ENCODE measurements around the gene SPON2. TPM values are rescaled to one million over a fixed set of nuclear protein-coding genes. Genes with fewer than 3 reads are reported as not detected.

SPON2 gene
- polyA plus RNA-seq, 1 experiment, result 132 TPM

GRCh38 chr4:1195109-1195671 lies 22.8 kb upstream of the SPON2 start:
- POLR2A ChIA-PET, result no interaction called here
- no peak overlapping the region for H3K4me3 ChIP-seq (ENCODE audit: low read depth, low read length)
- H3K27ac ChIP-seq (ENCODE audit: low read depth, low read length), result peak overlapping the region; percentile 31
- peaks cover 13% of the 10 kb centered on the region; the same call in 1 of the 2 replicates for H3K9me3 ChIP-seq (ENCODE audit: control insufficient read depth, insufficient read depth, low read length)
- CTCF ChIA-PET, result no interaction called here
- TF ChIP-seq, protein P1, sequence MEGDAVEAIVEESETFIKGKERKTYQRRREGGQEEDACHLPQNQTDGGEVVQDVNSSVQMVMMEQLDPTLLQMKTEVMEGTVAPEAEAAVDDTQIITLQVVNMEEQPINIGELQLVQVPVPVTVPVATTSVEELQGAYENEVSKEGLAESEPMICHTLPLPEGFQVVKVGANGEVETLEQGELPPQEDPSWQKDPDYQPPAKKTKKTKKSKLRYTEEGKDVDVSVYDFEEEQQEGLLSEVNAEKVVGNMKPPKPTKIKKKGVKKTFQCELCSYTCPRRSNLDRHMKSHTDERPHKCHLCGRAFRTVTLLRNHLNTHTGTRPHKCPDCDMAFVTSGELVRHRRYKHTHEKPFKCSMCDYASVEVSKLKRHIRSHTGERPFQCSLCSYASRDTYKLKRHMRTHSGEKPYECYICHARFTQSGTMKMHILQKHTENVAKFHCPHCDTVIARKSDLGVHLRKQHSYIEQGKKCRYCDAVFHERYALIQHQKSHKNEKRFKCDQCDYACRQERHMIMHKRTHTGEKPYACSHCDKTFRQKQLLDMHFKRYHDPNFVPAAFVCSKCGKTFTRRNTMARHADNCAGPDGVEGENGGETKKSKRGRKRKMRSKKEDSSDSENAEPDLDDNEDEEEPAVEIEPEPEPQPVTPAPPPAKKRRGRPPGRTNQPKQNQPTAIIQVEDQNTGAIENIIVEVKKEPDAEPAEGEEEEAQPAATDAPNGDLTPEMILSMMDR (IDR thresholded peaks at IDR 0.05; ENCODE audit: low read depth, low read length), result no peak
- no peak for DNase-seq (ENCODE audit: low read depth, low spot score)
- H3K27me3 ChIP-seq (ENCODE audit: control insufficient read depth, insufficient read depth, low read length), result no peaks in the 10 kb centered on the region

DNA sequence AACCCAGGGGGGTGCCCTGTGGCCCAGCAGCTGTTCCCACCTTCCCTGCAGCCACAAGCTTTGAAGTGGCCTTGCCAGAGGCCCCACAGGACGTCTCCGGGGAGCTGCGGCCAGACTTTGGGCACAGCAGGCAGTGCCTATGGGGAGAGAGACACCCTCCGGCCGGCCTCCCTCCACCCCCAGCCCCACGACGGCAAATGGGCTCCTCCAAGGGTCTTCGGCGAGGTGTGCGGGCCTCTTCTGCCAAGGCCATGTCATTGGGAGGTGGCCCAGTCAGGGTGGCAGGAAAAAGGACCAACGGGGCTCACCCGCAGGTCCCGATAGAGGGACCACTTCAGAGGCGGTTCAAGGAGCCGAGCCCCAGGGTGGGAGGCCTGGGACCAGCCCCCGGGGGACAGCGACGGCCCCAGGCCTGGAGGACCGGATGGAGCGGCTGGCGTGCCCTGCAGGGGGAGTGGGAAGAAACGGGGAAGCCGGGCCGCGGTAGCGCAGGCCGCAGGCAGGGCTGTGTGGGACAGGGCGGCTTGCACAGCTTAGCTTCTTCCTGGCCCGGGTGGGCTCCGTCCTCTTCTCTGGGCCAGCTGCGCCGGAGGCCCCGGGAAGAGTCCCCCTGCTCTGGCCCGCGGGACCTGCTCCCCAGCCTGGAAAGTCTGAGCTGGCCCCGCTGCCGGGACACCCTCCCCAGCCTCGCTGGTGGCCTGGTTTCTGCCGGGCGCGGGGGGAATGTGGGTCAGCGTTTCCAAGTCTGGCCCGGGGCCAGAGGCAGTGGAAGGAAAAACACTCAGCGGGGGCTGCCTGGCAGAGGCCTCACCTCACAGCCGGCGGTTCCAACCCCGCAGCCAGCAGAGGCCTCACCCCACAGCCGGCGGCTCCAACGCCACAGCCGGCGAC lies 21.9 kb upstream of the SPON2 start:
- DNase-seq (ENCODE audit: low read depth, low spot score), result no peak
- Histone ChIP-seq H3K27ac (ENCODE audit: low read depth, low read length) (peak overlapping the region; percentile 82), H3K4me3 (ENCODE audit: low read depth, low read length) (no peak overlapping the region), H3K9me3 (ENCODE audit: control insufficient read depth, insufficient read depth, low read length) (peaks cover 10% of the 10 kb centered on the region; the same call in 1 of the 2 replicates), H3K27me3 (ENCODE audit: control insufficient read depth, insufficient read depth, low read length) (no peaks in the 10 kb centered on the region)
- TF ChIP-seq, protein P1 (IDR thresholded peaks at IDR 0.05; ENCODE audit: low read depth, low read length), result no peak
- CTCF ChIA-PET, result no interaction called here
- POLR2A ChIA-PET, result no interaction called here

- peak overlapping the region; percentile 99 for H3K27ac ChIP-seq (ENCODE audit: low read depth, low read length)
- peaks cover 10% of the 10 kb centered on the region; the same call in 1 of the 2 replicates for H3K9me3 ChIP-seq (ENCODE audit: control insufficient read depth, insufficient read depth, low read length)
- no peak for DNase-seq (ENCODE audit: low read depth, low spot score)
- no peak overlapping the region for H3K4me3 ChIP-seq (ENCODE audit: low read depth, low read length)
- TF ChIP-seq, protein P1 (IDR thresholded peaks at IDR 0.05; ENCODE audit: low read depth, low read length), result no peak
- no peaks in the 10 kb centered on the region for H3K27me3 ChIP-seq (ENCODE audit: control insufficient read depth, insufficient read depth, low read length)
- POLR2A ChIA-PET, result no interaction called here
- CTCF ChIA-PET, result no interaction called here
Measured at GRCh38 chr4:1193206-1194009, 21.0 kb upstream of the SPON2 start.

DNA sequence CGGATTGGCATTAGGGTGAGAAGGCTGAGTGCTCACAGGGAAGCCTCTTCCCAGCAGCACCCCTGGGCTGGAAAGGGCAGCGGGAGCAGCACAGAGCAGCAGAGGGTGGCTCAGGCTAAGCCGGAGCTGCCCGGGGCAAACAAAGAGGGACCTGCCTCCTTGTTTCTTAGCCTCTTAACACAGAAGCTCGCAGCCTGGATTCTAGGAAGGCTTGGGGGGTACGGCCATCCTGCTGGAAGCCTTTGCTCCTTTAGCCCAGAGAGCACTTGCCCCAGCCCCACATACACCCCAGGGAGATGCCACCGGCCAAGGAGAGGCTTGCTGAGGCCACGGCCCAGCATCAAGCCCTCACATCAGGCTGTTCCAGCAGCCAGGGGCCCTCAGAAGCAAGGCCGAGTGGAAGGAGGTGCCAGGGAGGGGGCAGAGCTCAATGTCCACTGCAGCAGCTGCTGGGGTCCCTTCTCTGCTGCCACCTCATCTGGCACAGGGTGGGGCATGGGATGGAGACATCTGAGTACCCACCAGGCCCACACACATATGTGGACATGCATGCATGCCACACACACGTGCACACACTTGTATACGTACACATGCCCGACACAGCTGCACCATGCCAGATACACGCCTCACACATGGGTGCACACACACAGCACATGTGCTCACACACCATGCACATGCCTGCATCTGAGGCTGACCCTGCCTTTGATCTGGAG lies 20.3 kb upstream of the SPON2 start:
- Histone ChIP-seq H3K27ac (ENCODE audit: low read depth, low read length) (peak overlapping the region; percentile 99), H3K4me3 (ENCODE audit: low read depth, low read length) (no peak overlapping the region), H3K9me3 (ENCODE audit: control insufficient read depth, insufficient read depth, low read length) (peaks cover 10% of the 10 kb centered on the region; the same call in 1 of the 2 replicates), H3K27me3 (ENCODE audit: control insufficient read depth, insufficient read depth, low read length) (no peaks in the 10 kb centered on the region)
- ChIA-PET CTCF (interaction anchor here (1.0 kb wide), 1 partner anchor 62 kb away, joined by 3 read pairs; no protein-coding TSS in a partner anchor), POLR2A (interaction anchor here (0.8 to 1.6 kb wide), 9 partner anchors 8 to 23 kb away, joined by 3 to 14 read pairs (median 7); partner anchors contain the start of gene SPON2)
- no peak for DNase-seq (ENCODE audit: low read depth, low spot score)
- TF ChIP-seq, protein P1 (IDR thresholded peaks at IDR 0.05; ENCODE audit: low read depth, low read length), result no peak

Data from AG04450 (cell line).